ENCODE measurements around the gene FARS2. TPM values are rescaled to one million over a fixed set of nuclear protein-coding genes. Genes with fewer than 3 reads are reported as not detected.

Gene FARS2
- total RNA-seq, 4 donors from 2014 or later: 16.4 to 26.1 (median 21.4) TPM

- DNase-seq (ENCODE audit: low spot score in 2 of 2): no peak
- Histone ChIP-seq H3K4me3 (no peak overlapping the region), H3K27ac (no peak overlapping the region), H3K36me3 (no peaks in the 10 kb centered on the region), H3K27me3 (no peaks in the 10 kb centered on the region), H3K9me3 (peaks cover 0 to 10% (median 0%) of the 10 kb centered on the region in 4 donors), H3K4me1 (no peaks in the 10 kb centered on the region)
- no peak for TF ChIP-seq EP300 (IDR thresholded peaks at IDR 0.05)
- TF ChIP-seq POLR2A (IDR thresholded peaks at IDR 0.05): no peak
- TF ChIP-seq CTCF (IDR thresholded peaks at IDR 0.05): no peak
These were observed 142.3 kb downstream of the FARS2 start for GRCh38 chr6:5403609-5404008.

- no peak for TF ChIP-seq POLR2A (IDR thresholded peaks at IDR 0.05)
- TF ChIP-seq EP300 (IDR thresholded peaks at IDR 0.05): no peak
- no peak for TF ChIP-seq CTCF (IDR thresholded peaks at IDR 0.05)
- Histone ChIP-seq H3K27me3 (no peaks in the 10 kb centered on the region), H3K4me3 (no peak overlapping the region), H3K4me1 (peaks cover 0 to 1% (median 0%) of the 10 kb centered on the region in 4 donors), H3K27ac (no peak overlapping the region), H3K9me3 (peaks cover 0 to 10% (median 0%) of the 10 kb centered on the region in 4 donors), H3K36me3 (no peaks in the 10 kb centered on the region)
- 94 to 95% methylated on average over 4 of the region's 4 CpGs for WGBS, 2 donors
- DNase-seq (ENCODE audit: low spot score in 2 of 2): no peak
These were observed 144.7 kb downstream of the FARS2 start for GRCh38 chr6:5405976-5406375.

- TF ChIP-seq POLR2A (IDR thresholded peaks at IDR 0.05) (no peak), EP300 (IDR thresholded peaks at IDR 0.05) (no peak), CTCF (IDR thresholded peaks at IDR 0.05) (no peak)
- H3K4me3 ChIP-seq: no peak overlapping the region
- DNase-seq (ENCODE audit: low spot score in 2 of 2): no peak
- H3K27ac ChIP-seq: no peak overlapping the region
- H3K4me1 ChIP-seq: peaks cover 0 to 16% (median 0%) of the 10 kb centered on the region in 4 donors
- no peaks in the 10 kb centered on the region for H3K27me3 ChIP-seq
- no peaks in the 10 kb centered on the region for H3K9me3 ChIP-seq
- H3K36me3 ChIP-seq: no peaks in the 10 kb centered on the region
These were observed 150.1 kb downstream of the FARS2 start for GRCh38 chr6:5411414-5411813.

GRCh38 chr6:5412017-5412416 is 150.7 kb downstream of the FARS2 start:
- Histone ChIP-seq H3K4me1 (peaks cover 0 to 16% (median 0%) of the 10 kb centered on the region in 4 donors), H3K27ac (no peak overlapping the region), H3K27me3 (no peaks in the 10 kb centered on the region), H3K9me3 (no peaks in the 10 kb centered on the region), H3K36me3 (no peaks in the 10 kb centered on the region), H3K4me3 (no peak overlapping the region)
- DNase-seq (ENCODE audit: low spot score in 2 of 2): no peak
- TF ChIP-seq CTCF (IDR thresholded peaks at IDR 0.05) (no peak), EP300 (IDR thresholded peaks at IDR 0.05) (no peak), POLR2A (IDR thresholded peaks at IDR 0.05) (no peak)
- 52 to 69% methylated on average over 5 of the region's 5 CpGs for WGBS, 2 donors

- 93 to 94% methylated on average over 6 to 7 of the region's 7 CpGs for WGBS, 2 donors
These were observed 151.3 kb downstream of the FARS2 start for GRCh38 chr6:5412663-5413062.

More at GRCh38 chr6:5412663-5413062, 151.3 kb downstream of the FARS2 start:
- no peak overlapping the region for H3K27ac ChIP-seq
- no peak for DNase-seq (ENCODE audit: low spot score in 2 of 2)
- H3K27me3 ChIP-seq: no peaks in the 10 kb centered on the region
- H3K4me3 ChIP-seq: no peak overlapping the region
- H3K9me3 ChIP-seq: no peaks in the 10 kb centered on the region
- H3K4me1 ChIP-seq: peaks cover 0 to 16% (median 0%) of the 10 kb centered on the region in 4 donors
- no peak for TF ChIP-seq POLR2A (IDR thresholded peaks at IDR 0.05)
- TF ChIP-seq CTCF (IDR thresholded peaks at IDR 0.05): no peak
- TF ChIP-seq EP300 (IDR thresholded peaks at IDR 0.05): no peak
- H3K36me3 ChIP-seq: no peaks in the 10 kb centered on the region
